Posterior vena cava (tissue), 2 donors: ENCODE results near the gene LAP3. TPM values are rescaled to one million over a fixed set of nuclear protein-coding genes. Genes with fewer than 3 reads are reported as not detected.
A peak's percentile ranks its signal among the peaks of the same experiment; 100 is the strongest.
"Not testable (repeated sequence)": the region's sequence is repeated elsewhere in the genome, so short reads cannot be mapped to it uniquely, and the experiment has no call there.

Experiments
- DNase-seq: peaks from one replicate; pipeline ENCODE4 v3.0.0-alpha.2; 2020; ENCODE audit warnings: low spot score
- intact Hi-C, 2 donors: fragments of 100-400 bp; cut with DNase I; formaldehyde crosslinking; loops; one replicate each; pipeline versions ENCODE4 v1.14.1 to v1.14.2; 2022 to 2023
- total RNA-seq, 2 donors: library from RNA; stranded (reverse); fragmentation: NEBNext Ultra II Directional; extraction: Animal tissue kit (Norgen Biotek cat#: 25700); gene quantifications; one replicate each; pipeline ENCODE4 v1.2.1, GENCODE V29; 2021
- donor health status: DM: yes; HTN: yes; CAD: no.
- donor health status: DM: yes; HTN: yes; CAD: no.

The LAP3 gene
- total RNA-seq, 2 donors from 2014 or later: 70.4 to 72.4 TPM

GRCh38 chr4:17559709-17560048 lies 17.3 kb upstream of the LAP3 start:
- no peak for DNase-seq
- intact Hi-C loops: loop anchor here in 1 of 2 donors (5.0 kb wide), 1 partner anchor 1132 kb away; no protein-coding TSS in a partner anchor

GRCh38 chr4:17560065-17560673 lies 16.8 kb upstream of the LAP3 start:
- DNase-seq: no peak
- intact Hi-C loops: loop anchor here in 1 of 2 donors (5.0 kb wide), 1 partner anchor 1133 kb away; no protein-coding TSS in a partner anchor

GRCh38 chr4:17561195-17561909 lies 15.6 kb upstream of the LAP3 start:
- intact Hi-C loops: loop anchor here in 1 of 2 donors (5.0 kb wide), 1 partner anchor 1134 kb away; no protein-coding TSS in a partner anchor

GRCh38 chr4:17562157-17562556 lies 14.8 kb upstream of the LAP3 start:
- DNase-seq: no peak
- intact Hi-C loops: loop anchor here in 1 of 2 donors (5.0 kb wide), 1 partner anchor 1135 kb away; no protein-coding TSS in a partner anchor

More at GRCh38 chr4:17561195-17561909, 15.6 kb upstream of the LAP3 start:
- no peak for DNase-seq

GRCh38 chr4:17565846-17566245 lies 11.2 kb upstream of the LAP3 start:
- no peak for DNase-seq
- intact Hi-C loops: no loop called here

- intact Hi-C loops: no loop called here
- no peak for DNase-seq
Observed at GRCh38 chr4:17567271-17567670, 9.7 kb upstream of the LAP3 start.

- no peak for DNase-seq
- intact Hi-C loops: no loop called here
Observed at GRCh38 chr4:17574206-17574605, 2.8 kb upstream of the LAP3 start.

- intact Hi-C loops: loop anchor here in 1 of 2 donors (5.0 kb wide), 1 partner anchor 37 kb away; the partner anchor contains the start of gene MED28
Observed at GRCh38 chr4:17575177-17575576, 1.8 kb upstream of the LAP3 start.

GRCh38 chr4:17577665-17578481 lies 875 bp downstream of the LAP3 start:
- DNase-seq: peak; percentile 86
- intact Hi-C loops: loop anchor here in 1 of 2 donors (5.0 kb wide), 1 partner anchor 34 kb away; the partner anchor contains the start of gene MED28

More at GRCh38 chr4:17575177-17575576, 1.8 kb upstream of the LAP3 start:
- DNase-seq: not testable (repeated sequence)

GRCh38 chr4:17578482-17578891 lies 1.5 kb downstream of the LAP3 start:
- DNase-seq: no peak
- intact Hi-C loops: loop anchor here in 1 of 2 donors (5.0 kb wide), 1 partner anchor 34 kb away; the partner anchor contains the start of gene MED28

GRCh38 chr4:17580969-17581368 lies 4.0 kb downstream of the LAP3 start:
- DNase-seq: no peak
- intact Hi-C loops: no loop called here

- DNase-seq: no peak
- intact Hi-C loops: no loop called here
Observed at GRCh38 chr4:17583276-17583675, 6.3 kb downstream of the LAP3 start.

- DNase-seq: no peak
- intact Hi-C loops: no loop called here
Observed at GRCh38 chr4:17583941-17584340, 6.9 kb downstream of the LAP3 start.

- no peak for DNase-seq
Observed at GRCh38 chr4:17584521-17585213, 7.7 kb downstream of the LAP3 start.

GRCh38 chr4:17587094-17587822 lies 10.3 kb downstream of the LAP3 start:
- intact Hi-C loops: no loop called here
- no peak for DNase-seq

More at GRCh38 chr4:17584521-17585213, 7.7 kb downstream of the LAP3 start:
- intact Hi-C loops: no loop called here

- intact Hi-C loops: no loop called here
- no peak for DNase-seq
Observed at GRCh38 chr4:17589355-17589754, 12.4 kb downstream of the LAP3 start.

- no peak for DNase-seq
- intact Hi-C loops: no loop called here
Observed at GRCh38 chr4:17595471-17596005, 18.5 kb downstream of the LAP3 start.

GRCh38 chr4:17597517-17597916 lies 20.5 kb downstream of the LAP3 start:
- intact Hi-C loops: no loop called here
- no peak for DNase-seq
